Stomach (tissue), 4 donors: ENCODE data around the gene CLCN1.

Experiments
- CTCF ChIP-seq, 7 experiments: fragments of 450-650 bp in 4 of 7; fragments of 200-600 bp in 3 of 7; sonication (generic) in 3 of 7; IDR thresholded peaks; one replicate each; pipeline ENCODE4 v1.5.1; 2016 to 2019; ENCODE audit warnings: antibody characterized with exemption in 7 of 7, control low read depth in 2 of 7, mild to moderate bottlenecking in 1 of 7
- POLR2A ChIP-seq, 4 donors: fragments of 450-650 bp; IDR thresholded peaks; one replicate each; pipeline ENCODE4 v1.6.1; 2016; ENCODE audit warnings: antibody characterized with exemption in 4 of 4, control low read depth in 2 of 4, mild to moderate bottlenecking in 1 of 4, moderate library complexity in 1 of 4

- TF ChIP-seq CTCF (IDR thresholded peaks at IDR 0.05) (no peak), POLR2A (IDR thresholded peaks at IDR 0.05) (no peak)
Measured at GRCh38 chr7:143401265-143401664, 85.4 kb downstream of the CLCN1 start.
